ENCODE data around the gene PARD6A. TPM values are rescaled to one million over a fixed set of nuclear protein-coding genes. Genes with fewer than 3 reads are reported as not detected.

The PARD6A gene
- polyA plus RNA-seq, 3 donors, result 2.7 to 6.9 (median 6.1) TPM

GRCh38 chr16:67657751-67658518 lies 2.8 kb upstream of the PARD6A start:
- no peak for TF ChIP-seq CTCF (IDR thresholded peaks at IDR 0.05)
- Histone ChIP-seq H4K20me1 (ENCODE audit: insufficient read depth, low read length) (no peaks in the 10 kb centered on the region), H3K27me3 (ENCODE audit: control insufficient read depth in 2 of 2, insufficient read depth in 2 of 2, low read length in 2 of 2) (peaks cover 0 to 5% of the 10 kb centered on the region in 2 donors), H2AFZ (ENCODE audit: insufficient read depth, low read depth, low read length, poor library complexity, severe bottlenecking) (no peak overlapping the region), H3K36me3 (replicated peaks in 1 of 2; ENCODE audit: control insufficient read depth in 1 of 2, insufficient read depth in 2 of 2, low read length in 2 of 2) (peaks cover 0 to 4% of the 10 kb centered on the region in 2 donors), H3K4me3 (replicated peaks in 1 of 3; ENCODE audit: low read depth in 2 of 3, low read length in 3 of 3) (no peak overlapping the region), H3K27ac (ENCODE audit: low read depth in 1 of 2, low read length in 2 of 2) (no peak overlapping the region), H3K79me2 (ENCODE audit: insufficient read depth, low read length) (peaks cover 8% of the 10 kb centered on the region), H3K9me3 (replicated peaks in 1 of 2; ENCODE audit: control insufficient read depth in 1 of 2, insufficient read depth in 1 of 2, low read length in 2 of 2) (no peaks in the 10 kb centered on the region), H3K4me1 (ENCODE audit: control insufficient read depth in 1 of 2, insufficient read depth in 2 of 2, low read length in 2 of 2) (peaks cover 20 to 27% of the 10 kb centered on the region in 2 donors), H3K9ac (ENCODE audit: insufficient read depth, low read length, poor library complexity, severe bottlenecking) (no peak overlapping the region), H3K4me2 (replicated peaks; ENCODE audit: extremely low read depth, low read length, poor library complexity, severe bottlenecking) (no peak overlapping the region)
- DNase-seq, result peak in 1 of 3 donors; percentile 7
- Mint-ChIP-seq H3K9me3 (no peaks in the 10 kb centered on the region), H3K4me1 (peaks cover 21% of the 10 kb centered on the region), H3K36me3 (peaks cover 8 to 18% of the 10 kb centered on the region in 2 donors), H3K27ac (peak overlapping the region in 1 of 7 donors; percentile 66), H3K4me3 (no peak overlapping the region), H3K27me3 (ENCODE audit: low read depth in 3 of 3) (peaks cover 8 to 11% (median 11%) of the 10 kb centered on the region in 3 donors)
- 96% methylated on average over 15 of the region's 18 CpGs for WGBS (ENCODE audit: insufficient coverage)
- intact Hi-C loops (cut with micrococcal nuclease), result loop anchor here in 1 of 2 donors (5.0 kb wide), 1 partner anchor 111 kb away; no protein-coding TSS in a partner anchor

- DNase-seq, result peak in 1 of 3 donors; percentile 11
- peaks cover 21% of the 10 kb centered on the region for H3K4me1 Mint-ChIP-seq
Observed at GRCh38 chr16:67658849-67659674, 1.7 kb upstream of the PARD6A start.

More at GRCh38 chr16:67658849-67659674, 1.7 kb upstream of the PARD6A start:
- peaks cover 20 to 27% of the 10 kb centered on the region in 2 donors for H3K4me1 ChIP-seq (ENCODE audit: control insufficient read depth in 1 of 2, insufficient read depth in 2 of 2, low read length in 2 of 2)
- peak overlapping the region; percentile 98 for H3K4me2 ChIP-seq (replicated peaks; ENCODE audit: extremely low read depth, low read length, poor library complexity, severe bottlenecking)
- peaks cover 10 to 18% of the 10 kb centered on the region in 2 donors for H3K36me3 Mint-ChIP-seq
- H3K4me3 Mint-ChIP-seq, result peak overlapping the region; percentile 90 to 92
- 86% methylated on average over 4 of the region's 21 CpGs for WGBS (ENCODE audit: insufficient coverage)
- peak overlapping the region in 4 of 7 donors; percentile 19 to 96 (median 54) for H3K27ac Mint-ChIP-seq
- peak overlapping the region; percentile 76 for H3K9ac ChIP-seq (ENCODE audit: insufficient read depth, low read length, poor library complexity, severe bottlenecking)
- H3K27ac ChIP-seq (ENCODE audit: low read depth in 1 of 2, low read length in 2 of 2), result no peak overlapping the region
- peak overlapping the region; percentile 94 for H2AFZ ChIP-seq (ENCODE audit: insufficient read depth, low read depth, low read length, poor library complexity, severe bottlenecking)
- H3K9me3 Mint-ChIP-seq, result no peaks in the 10 kb centered on the region
- no peak for TF ChIP-seq CTCF (IDR thresholded peaks at IDR 0.05)
- intact Hi-C loops (cut with micrococcal nuclease), result loop anchor here in 1 of 2 donors (5.0 kb wide), 1 partner anchor 112 kb away; no protein-coding TSS in a partner anchor
- peaks cover 8% of the 10 kb centered on the region for H3K79me2 ChIP-seq (ENCODE audit: insufficient read depth, low read length)
- peaks cover 0 to 4% of the 10 kb centered on the region in 2 donors for H3K36me3 ChIP-seq (replicated peaks in 1 of 2; ENCODE audit: control insufficient read depth in 1 of 2, insufficient read depth in 2 of 2, low read length in 2 of 2)
- peaks cover 8 to 11% (median 11%) of the 10 kb centered on the region in 3 donors for H3K27me3 Mint-ChIP-seq (ENCODE audit: low read depth in 3 of 3)
- peaks cover 0 to 5% of the 10 kb centered on the region in 2 donors for H3K27me3 ChIP-seq (ENCODE audit: control insufficient read depth in 2 of 2, insufficient read depth in 2 of 2, low read length in 2 of 2)
- H4K20me1 ChIP-seq (ENCODE audit: insufficient read depth, low read length), result no peaks in the 10 kb centered on the region
- H3K4me3 ChIP-seq (replicated peaks in 1 of 3; ENCODE audit: low read depth in 2 of 3, low read length in 3 of 3), result peak overlapping the region; percentile 74 to 92 (median 92)
- H3K9me3 ChIP-seq (replicated peaks in 1 of 2; ENCODE audit: control insufficient read depth in 1 of 2, insufficient read depth in 1 of 2, low read length in 2 of 2), result no peaks in the 10 kb centered on the region

Data from CD14-positive monocyte (primary cell).